Motor neuron (in vitro differentiated cells): ENCODE data around the gene CDH24. TPM values are rescaled to one million over a fixed set of nuclear protein-coding genes. Genes with fewer than 3 reads are reported as not detected.
"Not testable (repeated sequence)": the region's sequence is repeated elsewhere in the genome, so short reads cannot be mapped to it uniquely, and the experiment has no call there.

Experiments
- ATAC-seq, 8 experiments: fragments of 200-7000 bp; cut with Tn5 transposase; replicated peaks in 6 of 8; 2 replicates each; pipeline ENCODE4 v1.8.0; 2021; ENCODE audit warnings: mild to moderate bottlenecking in 8 of 8, moderate library complexity in 8 of 8
- H3K27ac ChIP-seq, 2 donors: fragments of 250-450 bp; sonication (Bioruptor Pico); 2 replicates each; pipeline ENCODE4 v1.9.0; 2021; ENCODE audit warnings: antibody characterized with exemption in 2 of 2, mild to moderate bottlenecking in 2 of 2, moderate library complexity in 1 of 2
- H3K4me1 ChIP-seq, 2 donors: fragments of 250-450 bp; sonication (Bioruptor Pico); replicated peaks in 1 of 2; 2 replicates each; pipeline ENCODE4 v1.6.1; 2021; ENCODE audit warnings: antibody characterized with exemption in 2 of 2, mild to moderate bottlenecking in 2 of 2, moderate library complexity in 1 of 2
- H3K4me3 ChIP-seq, 5 donors: fragments of 250-450 bp; sonication (Bioruptor Pico); 2 replicates each; pipeline ENCODE4 v1.9.0; 2021; ENCODE audit warnings: antibody characterized with exemption in 5 of 5, mild to moderate bottlenecking in 5 of 5, moderate library complexity in 4 of 5
- WGBS, 10 experiments: fragments of 450-650 bp; shearing (Covaris generic); methylation state at CpG; one replicate each; pipeline ENCODE4 v1.0.0; 2022; 5-methylcytosine and 5-hydroxymethylcytosine counted together
- in situ Hi-C, 9 experiments: fragments of 400-800 bp; cut with MboI; loops; one replicate each; pipeline ENCODE4 v1.15.0; 2021; ENCODE audit warnings: low sequenced_read_pairs in 9 of 9, low pct_unique_long_range_greater_than_20kb in 2 of 9; ENCODE audit not compliant: unreplicated experiment in 9 of 9
- total RNA-seq, 8 experiments: library from RNA; unstranded; fragments of 300-600 nt; gene quantifications; 2 replicates each; pipeline versions ENCODE4 v1.2.3 to v1.2.4, GENCODE V29; 2022

The CDH24 gene
- total RNA-seq, 8 experiments from 2014 or later, result 5.3 to 24.4 (median 11.0) TPM

DNA sequence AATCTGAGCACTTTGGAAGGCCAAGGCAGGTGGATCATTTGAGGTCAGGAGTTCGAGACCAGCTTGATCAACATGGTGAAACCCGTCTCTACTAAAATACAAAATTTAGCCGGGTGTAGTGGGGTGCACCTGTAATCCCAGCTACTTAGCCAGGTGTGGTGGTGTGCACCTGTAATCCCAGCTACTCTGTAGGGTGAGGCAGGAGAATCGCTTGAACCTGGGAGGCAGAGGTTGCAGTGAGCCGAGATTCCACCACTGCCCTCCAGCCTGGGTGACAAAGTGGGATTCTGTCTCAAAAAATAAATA lies 43.6 kb downstream of the CDH24 start:
- peaks cover 13 to 22% of the 10 kb centered on the region in 2 donors for H3K4me1 ChIP-seq
- WGBS, 10 experiments, result 80 to 100% (median 93%) methylated on average over 1 to 4 of the region's 5 CpGs; no CpG with 5 or more reads in 3 of the 10 experiments
- ATAC-seq, in situ Hi-C loops, H3K4me3 ChIP-seq, H3K27ac ChIP-seq: not testable (repeated sequence)

DNA sequence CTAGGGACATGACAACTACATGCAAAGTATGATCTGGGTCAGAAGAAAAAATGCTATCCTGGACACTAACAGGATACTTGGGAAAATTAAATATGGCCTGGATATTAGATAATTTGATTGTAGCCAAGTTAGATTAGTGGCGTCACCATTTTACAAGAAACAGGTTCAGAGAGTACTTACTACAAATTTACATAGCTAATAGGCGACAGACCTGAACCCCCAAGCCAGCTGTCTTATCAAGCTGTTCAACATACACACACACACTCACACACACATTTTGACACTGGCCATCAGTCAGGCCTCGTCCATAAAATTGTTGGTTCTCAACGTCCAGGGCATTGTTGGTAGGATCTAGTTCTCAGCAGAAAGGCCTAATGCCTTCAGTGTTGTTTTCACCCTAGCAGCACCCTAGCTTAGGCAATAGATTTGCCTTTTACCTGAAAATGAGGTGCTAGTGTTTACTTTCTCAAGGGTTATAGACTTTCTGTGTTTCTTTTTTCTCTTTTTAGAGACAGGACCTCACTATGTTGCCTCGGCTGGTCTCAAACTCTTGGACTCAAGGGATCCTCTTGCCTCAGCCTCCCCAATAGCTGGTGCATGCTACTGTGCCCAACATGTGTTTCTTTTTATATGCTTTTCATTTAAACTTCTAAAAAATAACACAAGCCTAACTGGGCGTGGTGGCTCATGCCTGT lies 44.1 kb downstream of the CDH24 start:
- in situ Hi-C loops, result no loop called here
- H3K4me1 ChIP-seq, result peaks cover 16 to 25% of the 10 kb centered on the region in 2 donors
- no peak for ATAC-seq
- no peak overlapping the region for H3K27ac ChIP-seq
- no peak overlapping the region for H3K4me3 ChIP-seq
- 51 to 100% (median 80%) methylated on average over 1 to 5 of the region's 6 CpGs for WGBS, 10 experiments

DNA sequence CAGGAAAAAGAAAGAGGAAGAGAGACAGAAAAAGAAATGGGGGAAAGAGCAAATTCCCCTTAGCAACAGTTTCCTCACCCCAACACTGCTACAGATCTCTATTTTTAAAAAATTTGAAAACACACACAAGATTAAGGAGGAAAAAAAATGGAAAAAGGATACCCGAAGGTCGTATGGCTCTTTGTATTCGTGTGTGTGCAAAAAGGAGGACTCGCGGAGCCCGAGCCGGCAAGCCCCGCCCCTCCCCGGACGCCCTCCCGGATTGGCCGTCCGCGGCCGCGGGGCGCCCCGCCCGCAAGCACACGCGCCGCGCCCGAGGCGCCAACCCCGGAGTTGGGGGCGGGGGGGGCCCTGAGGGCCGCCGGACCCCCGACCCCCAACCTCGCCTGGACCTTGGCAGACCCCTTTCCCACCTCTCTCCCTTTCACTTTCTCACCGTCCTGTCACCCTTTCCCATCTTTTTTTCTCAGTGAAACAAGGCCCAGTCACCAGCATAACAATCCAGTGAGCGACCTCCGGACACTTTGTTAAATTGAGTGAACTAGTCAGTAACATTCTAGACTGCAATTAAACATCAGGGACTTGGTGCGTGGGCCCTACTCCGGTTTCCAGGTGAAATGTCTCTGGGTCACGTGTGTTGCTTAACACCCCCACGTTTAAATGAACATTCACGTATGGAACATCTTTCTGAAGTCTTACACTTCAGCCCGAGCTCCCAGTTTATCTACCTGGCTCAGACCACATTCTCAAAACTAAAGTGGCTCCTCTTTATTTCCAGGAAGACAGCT lies 47.2 kb downstream of the CDH24 start, which contains the start of gene C14orf93:
TSS of gene C14orf93 (minus strand) at position 205 of the 788 bp plus-strand sequence. CDS start 11,120 bp downstream, outside the sequence.
- Histone ChIP-seq H3K27ac (peak within 1 kb of the TSS; percentile 16 to 49), H3K4me1 (peaks cover 30 to 38% of the 10 kb centered on the region in 2 donors), H3K4me3 (peak within 1 kb of the TSS; percentile 20 to 40 (median 35))
- in situ Hi-C loops, result no loop called here
- 5 to 80% (median 11%) methylated on average over 2 to 19 of the region's 40 CpGs; no CpG with 5 or more reads in 1 of the 10 experiments for WGBS, 10 experiments
- peak; percentile 4 to 20 (median 14) for ATAC-seq

DNA sequence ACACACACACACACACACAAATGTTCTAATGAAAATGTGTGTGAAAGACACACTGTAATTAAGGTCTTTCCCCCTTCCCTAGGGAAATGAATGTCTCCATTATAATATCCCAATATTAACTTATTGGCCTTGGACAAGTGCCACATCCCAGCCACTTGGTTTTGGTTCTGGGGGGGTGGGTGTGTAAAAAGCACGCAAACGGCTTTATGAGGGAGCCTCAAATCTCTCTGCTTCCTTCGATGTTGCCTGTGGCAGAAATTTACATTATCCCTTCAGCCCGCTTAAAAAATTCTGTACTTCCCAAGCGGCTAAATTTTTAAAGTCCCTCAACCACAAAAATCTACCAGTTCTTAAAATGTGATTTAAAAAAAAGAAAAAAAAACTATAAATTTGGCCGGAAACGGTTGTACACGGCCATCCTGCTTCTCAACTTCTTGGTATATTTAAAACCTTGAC lies 47.8 kb downstream of the CDH24 start:
- peak overlapping the region; percentile 20 to 40 (median 35) for H3K4me3 ChIP-seq
- 0 to 46% (median 14%) methylated on average over 2 to 8 of the region's 8 CpGs for WGBS, 10 experiments
- H3K27ac ChIP-seq, result peak overlapping the region; percentile 16 to 49

DNA sequence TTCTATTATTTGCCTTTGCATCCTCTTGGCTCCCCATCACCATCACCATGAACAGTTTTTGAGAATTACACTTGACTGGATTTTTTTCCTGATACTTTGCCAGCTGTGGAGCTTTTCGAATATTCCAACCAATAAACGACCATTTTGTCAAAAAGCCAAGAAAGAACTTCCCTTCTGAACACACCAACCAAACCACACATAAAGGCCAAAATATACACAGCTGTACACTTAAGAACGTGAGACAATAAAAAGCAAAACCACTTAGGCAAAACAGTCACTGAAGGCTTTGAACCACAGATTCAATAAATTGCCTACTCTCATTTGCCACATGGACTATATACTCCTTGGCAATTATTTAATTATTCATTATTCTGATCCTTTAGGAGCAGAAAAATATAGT lies 48.5 kb downstream of the CDH24 start:
- Histone ChIP-seq H3K4me3 (no peak overlapping the region), H3K27ac (no peak overlapping the region), H3K4me1 (peaks cover 30 to 38% of the 10 kb centered on the region in 2 donors)
- ATAC-seq, result no peak
- in situ Hi-C loops, result no loop called here
- WGBS, 10 experiments, result 4 to 100% (median 70%) methylated on average over 1 to 3 of the region's 3 CpGs; no CpG with 5 or more reads in 1 of the 10 experiments

More for the DNA sequence above, 47.8 kb downstream of the CDH24 start:
- no peak for ATAC-seq
- in situ Hi-C loops, result no loop called here
- H3K4me1 ChIP-seq, result peaks cover 30 to 38% of the 10 kb centered on the region in 2 donors

GRCh38 chr14:23006544-23007419 lies 50.5 kb downstream of the CDH24 start:
- H3K4me1 ChIP-seq, result peaks cover 30 to 35% of the 10 kb centered on the region in 2 donors
- in situ Hi-C loops, result no loop called here
- H3K4me3 ChIP-seq, result peak overlapping the region; percentile 42 to 65 (median 51)
- WGBS, 10 experiments, result 0 to 16% (median 1%) methylated on average over 2 to 30 of the region's 62 CpGs; no CpG with 5 or more reads in 1 of the 10 experiments
- peak; percentile 94 to 98 (median 97) for ATAC-seq
- peak overlapping the region; percentile 90 to 93 for H3K27ac ChIP-seq

GRCh38 chr14:23006188-23006534 lies 51.2 kb downstream of the CDH24 start:
- Histone ChIP-seq H3K4me3 (peak overlapping the region; percentile 42 to 65 (median 51)), H3K4me1 (peaks cover 30 to 35% of the 10 kb centered on the region in 2 donors), H3K27ac (peak overlapping the region; percentile 90 to 93)
- in situ Hi-C loops, result no loop called here
- WGBS, 10 experiments, result 29 to 84% (median 58%) methylated on average over 2 to 5 of the region's 5 CpGs; no CpG with 5 or more reads in 1 of the 10 experiments
- no peak for ATAC-seq

GRCh38 chr14:23005451-23006187 lies 51.7 kb downstream of the CDH24 start:
- 70 to 100% (median 86%) methylated on average over 1 to 3 of the region's 3 CpGs; no CpG with 5 or more reads in 1 of the 10 experiments for WGBS, 10 experiments
- in situ Hi-C loops, result no loop called here
- peaks cover 30 to 35% of the 10 kb centered on the region in 2 donors for H3K4me1 ChIP-seq
- no peak for ATAC-seq
- peak overlapping the region; percentile 90 to 93 for H3K27ac ChIP-seq
- peak overlapping the region in 4 of 5 donors; percentile 42 to 58 (median 48) for H3K4me3 ChIP-seq

DNA sequence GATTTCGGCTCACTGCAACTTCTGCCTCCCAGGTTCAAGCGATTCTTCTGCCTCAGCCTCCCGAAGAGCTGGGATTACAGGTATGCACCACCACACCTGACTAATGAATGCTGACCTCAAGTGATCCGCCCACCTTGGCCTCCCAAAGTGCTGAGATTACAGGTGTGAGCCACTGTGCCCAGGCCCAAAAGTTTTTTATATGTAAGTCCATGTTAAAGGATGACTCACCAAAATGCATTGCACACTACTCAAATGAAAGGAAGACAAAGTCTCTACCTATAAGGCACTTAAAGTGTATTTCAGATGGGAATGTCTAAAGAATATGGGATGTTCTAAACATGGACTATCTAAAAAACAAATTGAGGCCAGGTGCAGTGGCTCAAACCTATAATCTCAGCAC lies 53.0 kb downstream of the CDH24 start:
- WGBS, 10 experiments, result 93 to 100% (median 100%) methylated on average over 1 to 4 of the region's 4 CpGs; no CpG with 5 or more reads in 5 of the 10 experiments
- H3K4me3 ChIP-seq, H3K27ac ChIP-seq, ATAC-seq, in situ Hi-C loops: not testable (repeated sequence)
- H3K4me1 ChIP-seq, result peaks cover 22 to 31% of the 10 kb centered on the region in 2 donors

DNA sequence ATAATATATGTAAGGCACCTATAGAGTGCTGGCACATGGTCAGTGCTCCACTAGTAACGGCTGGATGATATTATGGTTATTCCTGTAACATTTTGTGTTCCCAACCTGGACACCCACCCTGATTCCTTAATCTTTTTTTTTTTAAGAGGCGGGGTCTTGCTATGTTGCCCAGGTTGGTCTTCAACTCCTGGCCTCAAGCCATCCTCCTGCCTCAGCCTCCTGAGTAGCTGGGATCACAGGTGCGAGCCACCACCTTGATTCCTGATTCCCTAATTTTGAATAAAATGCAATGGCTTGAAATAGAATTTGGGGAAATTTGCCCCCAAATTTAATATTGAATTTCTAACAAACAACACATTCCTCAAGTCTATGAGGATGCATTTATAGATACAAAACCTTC lies 54.7 kb downstream of the CDH24 start:
- Histone ChIP-seq H3K4me1 (peaks cover 17 to 28% of the 10 kb centered on the region in 2 donors), H3K4me3 (no peak overlapping the region), H3K27ac (no peak overlapping the region)
- 79 to 100% (median 100%) methylated on average over 1 to 3 of the region's 3 CpGs; no CpG with 5 or more reads in 2 of the 10 experiments for WGBS, 10 experiments
- no peak for ATAC-seq
- in situ Hi-C loops, result no loop called here

DNA sequence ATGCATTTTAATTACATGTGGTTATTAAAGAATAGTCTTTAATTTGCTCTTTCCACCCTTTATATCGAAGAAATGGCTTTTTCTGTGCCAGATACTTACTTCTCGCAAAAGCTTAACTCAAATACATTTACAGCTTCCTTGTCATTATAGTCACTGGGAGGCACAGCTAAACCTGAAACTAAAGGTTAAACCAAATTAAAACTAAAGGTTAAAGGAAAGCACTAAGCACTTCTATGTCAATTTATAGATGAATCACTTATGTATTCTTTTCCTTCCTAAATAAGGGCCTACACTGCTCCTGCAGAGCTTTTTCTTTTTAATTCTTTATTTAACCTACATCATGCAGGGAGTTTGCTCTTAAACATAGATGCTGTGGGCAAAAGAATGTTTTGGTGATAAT lies 56.5 kb downstream of the CDH24 start:
- in situ Hi-C loops, result no loop called here
- 83 to 100% (median 95%) methylated on average over 1 to 2 of the region's 2 CpGs; no CpG with 5 or more reads in 1 of the 10 experiments for WGBS, 10 experiments
- Histone ChIP-seq H3K4me1 (peaks cover 25 to 37% of the 10 kb centered on the region in 2 donors), H3K27ac (no peak overlapping the region), H3K4me3 (no peak overlapping the region)
- ATAC-seq, result no peak
